Measurements from ENCODE around the gene FYN.
"Not testable (repeated sequence)": the region's sequence is repeated elsewhere in the genome, so short reads cannot be mapped to it uniquely, and the experiment has no call there.

The FYN gene

GRCh38 chr6:111912904-111913303 lies 39.7 kb upstream of the FYN start:
- Histone ChIP-seq H2AFZ (ENCODE audit: low read depth, low read length) (no peak overlapping the region), H3K27me3 (ENCODE audit: insufficient read depth, low read length, poor library complexity) (no peaks in the 10 kb centered on the region), H4K20me1 (ENCODE audit: insufficient read depth, low read length) (no peaks in the 10 kb centered on the region), H3K79me2 (ENCODE audit: insufficient read depth, low read length) (no peaks in the 10 kb centered on the region), H3K4me1 (ENCODE audit: insufficient read depth, low read length) (no peaks in the 10 kb centered on the region), H3K36me3 (ENCODE audit: insufficient read depth, low read length) (no peaks in the 10 kb centered on the region), H3K9ac (ENCODE audit: low read depth, low read length) (no peak overlapping the region), H3K4me2 (ENCODE audit: insufficient read depth, low read length) (no peak overlapping the region), H3K27ac (ENCODE audit: low read length) (no peak overlapping the region), H3K9me3 (ENCODE audit: insufficient read depth, low read length, severe bottlenecking) (no peaks in the 10 kb centered on the region), H3K4me3 (ENCODE audit: low read depth in 1 of 2, low read length in 2 of 2) (no peak overlapping the region)
- DNase-seq = no peak
- no peak for TF ChIP-seq CTCF (IDR thresholded peaks at IDR 0.05; ENCODE audit: borderline replicate concordance, extremely low read depth, low read length, poor library complexity, severe bottlenecking)
- TF ChIP-seq EZH2 (IDR thresholded peaks at IDR 0.05; ENCODE audit: borderline replicate concordance, low read depth, low read length, severe bottlenecking) = no peak
- no peak for ATAC-seq (ENCODE audit: insufficient read depth, low read depth)

GRCh38 chr6:111911428-111911827 lies 38.2 kb upstream of the FYN start:
- H3K4me3 ChIP-seq (ENCODE audit: low read depth in 1 of 2, low read length in 2 of 2) = no peak overlapping the region
- H3K9ac ChIP-seq (ENCODE audit: low read depth, low read length) = no peak overlapping the region
- no peaks in the 10 kb centered on the region for H3K27me3 ChIP-seq (ENCODE audit: insufficient read depth, low read length, poor library complexity)
- ATAC-seq (ENCODE audit: insufficient read depth, low read depth) (peak; percentile 68), DNase-seq (no peak)
- no peak overlapping the region for H3K4me2 ChIP-seq (ENCODE audit: insufficient read depth, low read length)
- H3K9me3 ChIP-seq (ENCODE audit: insufficient read depth, low read length, severe bottlenecking) = no peaks in the 10 kb centered on the region
- peak overlapping the region; percentile 32; the same call in 1 of the 2 replicates for H2AFZ ChIP-seq (ENCODE audit: low read depth, low read length)
- no peaks in the 10 kb centered on the region for H3K79me2 ChIP-seq (ENCODE audit: insufficient read depth, low read length)
- no peaks in the 10 kb centered on the region for H4K20me1 ChIP-seq (ENCODE audit: insufficient read depth, low read length)
- H3K4me1 ChIP-seq (ENCODE audit: insufficient read depth, low read length) = no peaks in the 10 kb centered on the region
- no peaks in the 10 kb centered on the region for H3K36me3 ChIP-seq (ENCODE audit: insufficient read depth, low read length)
- no peak for TF ChIP-seq EZH2 (IDR thresholded peaks at IDR 0.05; ENCODE audit: borderline replicate concordance, low read depth, low read length, severe bottlenecking)
- no peak for TF ChIP-seq CTCF (IDR thresholded peaks at IDR 0.05; ENCODE audit: borderline replicate concordance, extremely low read depth, low read length, poor library complexity, severe bottlenecking)
- no peak overlapping the region for H3K27ac ChIP-seq (ENCODE audit: low read length)

DNA sequence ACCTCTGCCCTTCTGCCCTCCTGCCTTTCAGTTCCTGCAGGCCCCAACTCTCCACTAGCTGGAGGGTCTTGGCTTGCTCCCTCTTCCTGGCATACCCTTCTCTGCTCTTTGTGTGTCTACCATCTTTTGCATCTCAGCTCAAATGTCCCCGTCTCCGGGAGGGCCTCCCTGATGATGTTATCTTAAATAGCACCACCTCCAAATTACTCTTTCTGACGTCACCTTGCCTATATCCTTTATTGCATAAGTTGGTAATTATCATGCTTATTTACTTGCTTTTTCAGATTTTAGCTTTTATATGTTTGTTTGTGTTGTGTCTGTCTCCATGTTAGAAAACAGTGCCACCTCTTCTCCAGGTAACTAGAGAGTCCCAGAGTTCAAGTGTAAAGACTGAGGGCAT lies 36.0 kb upstream of the FYN start:
- Histone ChIP-seq H2AFZ (ENCODE audit: low read depth, low read length) (no peak overlapping the region), H4K20me1 (ENCODE audit: insufficient read depth, low read length) (no peaks in the 10 kb centered on the region), H3K4me3 (ENCODE audit: low read depth in 1 of 2, low read length in 2 of 2) (no peak overlapping the region), H3K79me2 (ENCODE audit: insufficient read depth, low read length) (no peaks in the 10 kb centered on the region), H3K27me3 (ENCODE audit: insufficient read depth, low read length, poor library complexity) (no peaks in the 10 kb centered on the region), H3K27ac (ENCODE audit: low read length) (no peak overlapping the region), H3K9ac (ENCODE audit: low read depth, low read length) (no peak overlapping the region), H3K36me3 (ENCODE audit: insufficient read depth, low read length) (no peaks in the 10 kb centered on the region), H3K9me3 (ENCODE audit: insufficient read depth, low read length, severe bottlenecking) (no peaks in the 10 kb centered on the region), H3K4me2 (ENCODE audit: insufficient read depth, low read length) (no peak overlapping the region), H3K4me1 (ENCODE audit: insufficient read depth, low read length) (no peaks in the 10 kb centered on the region)
- no peak for TF ChIP-seq CTCF (IDR thresholded peaks at IDR 0.05; ENCODE audit: borderline replicate concordance, extremely low read depth, low read length, poor library complexity, severe bottlenecking)
- no peak for TF ChIP-seq EZH2 (IDR thresholded peaks at IDR 0.05; ENCODE audit: borderline replicate concordance, low read depth, low read length, severe bottlenecking)
- DNase-seq (no peak), ATAC-seq (ENCODE audit: insufficient read depth, low read depth) (no peak)

GRCh38 chr6:111908365-111908764 lies 35.1 kb upstream of the FYN start:
- H3K27me3 ChIP-seq (ENCODE audit: insufficient read depth, low read length, poor library complexity); H3K4me2 ChIP-seq (ENCODE audit: insufficient read depth, low read length); H4K20me1 ChIP-seq (ENCODE audit: insufficient read depth, low read length); H3K79me2 ChIP-seq (ENCODE audit: insufficient read depth, low read length); ATAC-seq (ENCODE audit: insufficient read depth, low read depth); H3K36me3 ChIP-seq (ENCODE audit: insufficient read depth, low read length); H3K4me3 ChIP-seq (ENCODE audit: low read depth in 1 of 2, low read length in 2 of 2); H3K27ac ChIP-seq (ENCODE audit: low read length); H3K9me3 ChIP-seq (ENCODE audit: insufficient read depth, low read length, severe bottlenecking); H3K4me1 ChIP-seq (ENCODE audit: insufficient read depth, low read length); DNase-seq; H2AFZ ChIP-seq (ENCODE audit: low read depth, low read length); H3K9ac ChIP-seq (ENCODE audit: low read depth, low read length): not testable (repeated sequence)
